ENCODE measurements around the gene SMIM45.

The SMIM45 gene

DNA sequence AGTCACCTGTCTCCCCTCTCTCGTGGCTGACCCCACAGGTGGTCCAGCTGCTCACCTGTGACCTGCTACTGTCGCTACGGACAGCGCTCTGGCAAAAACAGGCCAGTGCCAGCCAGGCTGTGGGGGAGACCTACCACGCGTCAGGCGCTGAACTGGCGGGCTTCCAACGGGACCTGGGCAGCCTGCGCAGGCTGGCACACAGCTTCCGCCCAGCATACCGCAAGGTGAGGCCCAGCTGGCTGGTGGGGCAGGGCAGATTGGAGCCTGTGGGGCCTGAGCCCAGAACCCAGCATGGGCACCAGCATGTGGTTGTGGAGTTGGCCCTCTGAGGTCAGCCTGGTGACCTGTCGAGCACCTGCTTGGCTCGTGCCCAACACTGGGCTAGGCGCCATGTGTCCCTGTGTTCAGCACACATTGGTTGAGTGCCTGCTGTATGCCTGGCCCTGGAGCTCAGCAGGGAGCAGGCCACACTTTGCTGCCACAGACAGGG is 49.0 kb upstream of the SMIM45 start:
- no peaks in the 10 kb centered on the region for H3K27me3 ChIP-seq (ENCODE audit: insufficient read depth)
- H3K9me2 ChIP-seq = no peaks in the 10 kb centered on the region
- no peaks in the 10 kb centered on the region for H3K9me3 ChIP-seq
- POLR2A ChIA-PET = no interaction called here
- H3K79me2 ChIP-seq (ENCODE audit: insufficient read depth) = no peaks in the 10 kb centered on the region
- no peak overlapping the region for H3K9ac ChIP-seq
- H4K20me1 ChIP-seq (ENCODE audit: insufficient read depth) = no peaks in the 10 kb centered on the region
- CTCF ChIA-PET = interaction anchor here (1.6 kb wide), 2 partner anchors 9 to 38 kb away, joined by 3 to 5 read pairs; no protein-coding TSS in a partner anchor
- no peaks in the 10 kb centered on the region for H3F3A ChIP-seq (replicated peaks; ENCODE audit: insufficient read depth)
- no peak overlapping the region for H2AFZ ChIP-seq (ENCODE audit: low read depth)
- no peak for TF ChIP-seq JUND (IDR thresholded peaks at IDR 0.05)
- no peak for TF ChIP-seq EP300 (IDR thresholded peaks at IDR 0.05; ENCODE audit: borderline replicate concordance in 1 of 2, low read depth in 1 of 2, low read length in 1 of 2)
- no peak for TF ChIP-seq SIN3A (IDR thresholded peaks at IDR 0.05; ENCODE audit: borderline replicate concordance, low read depth, low read length)
- TF ChIP-seq MXI1 (IDR thresholded peaks at IDR 0.05; ENCODE audit: low read depth, low read length) = no peak
- TF ChIP-seq, protein P1, sequence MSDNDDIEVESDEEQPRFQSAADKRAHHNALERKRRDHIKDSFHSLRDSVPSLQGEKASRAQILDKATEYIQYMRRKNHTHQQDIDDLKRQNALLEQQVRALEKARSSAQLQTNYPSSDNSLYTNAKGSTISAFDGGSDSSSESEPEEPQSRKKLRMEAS (IDR thresholded peaks at IDR 0.05; ENCODE audit: low read depth) = no peak
- TF ChIP-seq, protein P2, sequence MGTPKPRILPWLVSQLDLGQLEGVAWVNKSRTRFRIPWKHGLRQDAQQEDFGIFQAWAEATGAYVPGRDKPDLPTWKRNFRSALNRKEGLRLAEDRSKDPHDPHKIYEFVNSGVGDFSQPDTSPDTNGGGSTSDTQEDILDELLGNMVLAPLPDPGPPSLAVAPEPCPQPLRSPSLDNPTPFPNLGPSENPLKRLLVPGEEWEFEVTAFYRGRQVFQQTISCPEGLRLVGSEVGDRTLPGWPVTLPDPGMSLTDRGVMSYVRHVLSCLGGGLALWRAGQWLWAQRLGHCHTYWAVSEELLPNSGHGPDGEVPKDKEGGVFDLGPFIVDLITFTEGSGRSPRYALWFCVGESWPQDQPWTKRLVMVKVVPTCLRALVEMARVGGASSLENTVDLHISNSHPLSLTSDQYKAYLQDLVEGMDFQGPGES (IDR thresholded peaks at IDR 0.05; ENCODE audit: low read depth, low read length) = no peak
- TF ChIP-seq, protein P3, sequence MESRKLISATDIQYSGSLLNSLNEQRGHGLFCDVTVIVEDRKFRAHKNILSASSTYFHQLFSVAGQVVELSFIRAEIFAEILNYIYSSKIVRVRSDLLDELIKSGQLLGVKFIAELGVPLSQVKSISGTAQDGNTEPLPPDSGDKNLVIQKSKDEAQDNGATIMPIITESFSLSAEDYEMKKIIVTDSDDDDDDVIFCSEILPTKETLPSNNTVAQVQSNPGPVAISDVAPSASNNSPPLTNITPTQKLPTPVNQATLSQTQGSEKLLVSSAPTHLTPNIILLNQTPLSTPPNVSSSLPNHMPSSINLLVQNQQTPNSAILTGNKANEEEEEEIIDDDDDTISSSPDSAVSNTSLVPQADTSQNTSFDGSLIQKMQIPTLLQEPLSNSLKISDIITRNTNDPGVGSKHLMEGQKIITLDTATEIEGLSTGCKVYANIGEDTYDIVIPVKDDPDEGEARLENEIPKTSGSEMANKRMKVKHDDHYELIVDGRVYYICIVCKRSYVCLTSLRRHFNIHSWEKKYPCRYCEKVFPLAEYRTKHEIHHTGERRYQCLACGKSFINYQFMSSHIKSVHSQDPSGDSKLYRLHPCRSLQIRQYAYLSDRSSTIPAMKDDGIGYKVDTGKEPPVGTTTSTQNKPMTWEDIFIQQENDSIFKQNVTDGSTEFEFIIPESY (IDR thresholded peaks at IDR 0.05; ENCODE audit: borderline replicate concordance, low read depth) = no peak
- TF ChIP-seq SMC3 (IDR thresholded peaks at IDR 0.05; ENCODE audit: low read depth, low read length) = no peak
- TF ChIP-seq FOXJ3 (CRISPR knock-in tag; IDR thresholded peaks at IDR 0.05) = no peak
- TF ChIP-seq ELF1 (IDR thresholded peaks at IDR 0.05) = no peak
- TF ChIP-seq CHD2 (IDR thresholded peaks at IDR 0.05; ENCODE audit: low read length, partially characterized antibody) = no peak
- no peak for TF ChIP-seq RAD21 (IDR thresholded peaks at IDR 0.05; ENCODE audit: low read length)
- H3K4me1 ChIP-seq (ENCODE audit: control insufficient read depth in 1 of 2, insufficient read depth in 2 of 2, low read depth in 1 of 2, low read length in 1 of 2) = no peaks in the 10 kb centered on the region
- no peak overlapping the region for H3K4me2 ChIP-seq
- no peak for DNase-seq
- 60% methylated on average over 1 of the region's 15 CpGs for WGBS (ENCODE audit: low lambda C conversion rate)
- peaks cover 0 to 2% of the 10 kb centered on the region in 2 experiments for H3K36me3 ChIP-seq (replicated peaks in 1 of 2; ENCODE audit: control insufficient read depth in 1 of 2, insufficient read depth in 2 of 2, low read length in 1 of 2)
- H3K27ac ChIP-seq (ENCODE audit: low read depth in 2 of 2, low read length in 1 of 2) = no peak overlapping the region
- no peak overlapping the region for H3K4me3 ChIP-seq (ENCODE audit: low read depth in 2 of 2, low read length in 1 of 2)

DNA sequence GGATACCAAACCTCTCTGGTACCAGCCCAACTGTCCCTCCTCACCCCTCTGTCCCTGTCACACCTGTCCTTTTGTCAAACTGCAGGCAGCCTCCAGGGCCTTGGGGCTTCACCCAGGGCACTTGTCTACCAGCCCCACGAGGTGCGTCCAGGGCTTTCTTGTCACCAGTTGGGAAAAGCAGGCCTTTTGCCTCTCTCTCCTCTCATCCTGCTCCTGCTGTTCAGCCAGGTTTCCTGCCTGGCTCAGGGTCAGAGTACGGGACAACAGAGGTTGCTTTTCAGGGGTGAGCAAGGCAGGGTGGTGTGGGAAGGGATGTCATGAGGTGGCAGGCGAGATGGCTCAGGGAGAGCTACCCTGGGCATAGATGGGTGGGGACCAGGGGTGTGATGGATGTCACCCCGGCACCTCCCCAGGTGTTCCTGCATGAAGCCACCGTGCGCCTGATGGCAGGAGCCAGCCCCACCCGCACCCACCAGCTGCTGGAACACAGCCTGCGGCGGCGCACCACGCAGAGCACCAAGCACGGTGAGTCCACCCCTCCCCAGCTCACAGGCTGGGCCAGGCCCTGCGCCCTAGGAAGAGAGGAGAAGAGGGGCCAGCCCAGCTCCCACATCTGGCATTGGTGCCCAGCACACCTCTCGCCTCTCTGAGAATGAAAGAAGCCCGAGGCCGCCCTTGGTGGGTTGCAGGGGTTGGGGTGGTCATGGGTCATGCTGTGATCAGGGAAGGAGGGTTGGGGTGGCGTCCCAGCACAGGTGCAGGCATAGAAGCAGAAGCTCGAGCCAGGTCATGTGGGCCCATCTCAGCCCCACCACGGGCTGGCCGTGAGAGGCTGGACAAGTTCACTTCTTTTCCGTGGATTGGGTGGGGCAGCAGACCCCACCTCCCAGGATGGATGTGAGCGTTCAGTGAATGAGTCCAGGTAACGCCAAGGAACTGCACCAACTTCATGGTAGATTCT is 47.2 kb upstream of the SMIM45 start:
- Histone ChIP-seq H2AFZ (ENCODE audit: low read depth) (no peak overlapping the region), H3K9ac (no peak overlapping the region), H3K4me3 (ENCODE audit: low read depth in 2 of 2, low read length in 1 of 2) (no peak overlapping the region), H3F3A (replicated peaks; ENCODE audit: insufficient read depth) (no peaks in the 10 kb centered on the region), H3K9me2 (no peaks in the 10 kb centered on the region), H3K27ac (ENCODE audit: low read depth in 2 of 2, low read length in 1 of 2) (no peak overlapping the region), H3K36me3 (replicated peaks in 1 of 2; ENCODE audit: control insufficient read depth in 1 of 2, insufficient read depth in 2 of 2, low read length in 1 of 2) (peaks cover 0 to 2% of the 10 kb centered on the region in 2 experiments), H4K20me1 (ENCODE audit: insufficient read depth) (no peaks in the 10 kb centered on the region), H3K27me3 (ENCODE audit: insufficient read depth) (no peaks in the 10 kb centered on the region), H3K4me2 (no peak overlapping the region), H3K4me1 (ENCODE audit: control insufficient read depth in 1 of 2, insufficient read depth in 2 of 2, low read depth in 1 of 2, low read length in 1 of 2) (no peaks in the 10 kb centered on the region; a peak in 1 of 4 replicates), H3K79me2 (ENCODE audit: insufficient read depth) (no peaks in the 10 kb centered on the region), H3K9me3 (no peaks in the 10 kb centered on the region)
- TF ChIP-seq GABPA (IDR thresholded peaks at IDR 0.05; ENCODE audit: low read depth) (no peak), MEF2A (IDR thresholded peaks at IDR 0.05; ENCODE audit: borderline replicate concordance, low read depth) (no peak), EP300 (IDR thresholded peaks at IDR 0.05; ENCODE audit: borderline replicate concordance in 1 of 2, low read depth in 1 of 2, low read length in 1 of 2) (no peak), MXI1 (IDR thresholded peaks at IDR 0.05; ENCODE audit: low read depth, low read length) (no peak), GATA2 (CRISPR knock-in tag; IDR thresholded peaks at IDR 0.05) (no peak), FOXJ3 (CRISPR knock-in tag; IDR thresholded peaks at IDR 0.05) (no peak), FOSL2 (IDR thresholded peaks at IDR 0.05; ENCODE audit: borderline replicate concordance, low read depth) (no peak), RAD21 (IDR thresholded peaks at IDR 0.05; ENCODE audit: low read length) (no peak), JUND (IDR thresholded peaks at IDR 0.05) (no peak), FOXM1 (IDR thresholded peaks at IDR 0.05; ENCODE audit: low read depth) (no peak)
- TF ChIP-seq, protein P4, sequence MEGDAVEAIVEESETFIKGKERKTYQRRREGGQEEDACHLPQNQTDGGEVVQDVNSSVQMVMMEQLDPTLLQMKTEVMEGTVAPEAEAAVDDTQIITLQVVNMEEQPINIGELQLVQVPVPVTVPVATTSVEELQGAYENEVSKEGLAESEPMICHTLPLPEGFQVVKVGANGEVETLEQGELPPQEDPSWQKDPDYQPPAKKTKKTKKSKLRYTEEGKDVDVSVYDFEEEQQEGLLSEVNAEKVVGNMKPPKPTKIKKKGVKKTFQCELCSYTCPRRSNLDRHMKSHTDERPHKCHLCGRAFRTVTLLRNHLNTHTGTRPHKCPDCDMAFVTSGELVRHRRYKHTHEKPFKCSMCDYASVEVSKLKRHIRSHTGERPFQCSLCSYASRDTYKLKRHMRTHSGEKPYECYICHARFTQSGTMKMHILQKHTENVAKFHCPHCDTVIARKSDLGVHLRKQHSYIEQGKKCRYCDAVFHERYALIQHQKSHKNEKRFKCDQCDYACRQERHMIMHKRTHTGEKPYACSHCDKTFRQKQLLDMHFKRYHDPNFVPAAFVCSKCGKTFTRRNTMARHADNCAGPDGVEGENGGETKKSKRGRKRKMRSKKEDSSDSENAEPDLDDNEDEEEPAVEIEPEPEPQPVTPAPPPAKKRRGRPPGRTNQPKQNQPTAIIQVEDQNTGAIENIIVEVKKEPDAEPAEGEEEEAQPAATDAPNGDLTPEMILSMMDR (IDR thresholded peaks at IDR 0.05) = no peak
- no peak for DNase-seq
- WGBS (ENCODE audit: low lambda C conversion rate) = 100% methylated on average over 1 of the region's 24 CpGs
- ChIA-PET POLR2A (no interaction called here), CTCF (interaction anchor here (1.6 kb wide), 1 partner anchor 36 kb away, joined by 5 read pairs; no protein-coding TSS in a partner anchor)

Measured in SK-N-SH (cell line).